Measurements from ENCODE around the gene SRPRB. TPM values are rescaled to one million over a fixed set of nuclear protein-coding genes. Genes with fewer than 3 reads are reported as not detected.

SRPRB gene
- total and polyA plus RNA-seq, 9 of the 15 experiments (the other 6 are each of a cell fraction or from before 2014, with no cell fraction given) = 29.5 to 66.0 (median 41.4) TPM

GRCh38 chr3:133832802-133833144 is 27.2 kb downstream of the SRPRB start:
- no peak for TF ChIP-seq FOXJ3 (CRISPR knock-in tag; IDR thresholded peaks at IDR 0.05)
- no peak for TF ChIP-seq NELFE (IDR thresholded peaks at IDR 0.05; ENCODE audit: insufficient read depth, insufficient read length)
- no peak for TF ChIP-seq ELK3 (CRISPR knock-in tag; IDR thresholded peaks at IDR 0.05)
- TF ChIP-seq NFE2 (IDR thresholded peaks at IDR 0.05; ENCODE audit: low read depth) = no peak
- no peaks in the 10 kb centered on the region for H3K27me3 ChIP-seq (ENCODE audit: control insufficient read depth in 2 of 2, insufficient read depth in 2 of 2, low read length in 2 of 2)
- 51% methylated on average over 7 of the region's 10 CpGs for WGBS (ENCODE audit: insufficient coverage, low coverage, missing lambda C conversion rate)
- ATAC-seq = no peak
- no peaks in the 10 kb centered on the region for H3K36me3 ChIP-seq (ENCODE audit: control insufficient read depth, insufficient read depth, low read length)
- no peak for DNase-seq (ENCODE audit: extremely low read depth in 1 of 4, low spot score in 3 of 4)
- no peaks in the 10 kb centered on the region for H3K79me2 ChIP-seq (ENCODE audit: control insufficient read depth, insufficient read depth, low read length)
- ChIA-PET POLR2A (interaction anchor here (0.6 to 1.7 kb wide), 3 partner anchors 9 to 19 kb away, joined by 4 read pairs; no protein-coding TSS in a partner anchor), CTCF (ENCODE audit: low intra/inter-chr PET ratio) (no interaction called here)
- no peaks in the 10 kb centered on the region for H4K20me1 ChIP-seq (replicated peaks; ENCODE audit: control insufficient read depth, insufficient read depth, low read length)
- no peak overlapping the region; the same call in 2 of the 3 replicates for H3K27ac ChIP-seq (ENCODE audit: extremely low read depth, low read depth, low read length)
- no peak overlapping the region for H3K4me2 ChIP-seq (ENCODE audit: insufficient read depth, low read length)
- H3K9me3 ChIP-seq (replicated peaks; ENCODE audit: control insufficient read depth, insufficient read depth, low read depth, low read length) = no peaks in the 10 kb centered on the region
- H2AFZ ChIP-seq (ENCODE audit: low read depth, low read length) = no peak overlapping the region
- H3K4me3 ChIP-seq = no peak overlapping the region
- no peak for FAIRE-seq
- intact Hi-C loops (cut with micrococcal nuclease) = loop anchor here (5.0 kb wide), 1 partner anchor 95 kb away; no protein-coding TSS in a partner anchor
- H3K9me1 ChIP-seq (ENCODE audit: control insufficient read depth, insufficient read depth, low read length) = no peaks in the 10 kb centered on the region
- BruUV-seq (replicated peaks) = no TSS peak
- no peak overlapping the region; a peak in 1 of 4 replicates for H3K9ac ChIP-seq (ENCODE audit: insufficient read depth in 1 of 2, low read depth in 2 of 2, low read length in 2 of 2)
- H3K4me1 ChIP-seq (replicated peaks in 1 of 2; ENCODE audit: control insufficient read depth in 2 of 2, insufficient read depth in 2 of 2, low read length in 2 of 2) = peaks cover 0 to 5% of the 10 kb centered on the region in 2 experiments; a peak in 2 of 5 replicates
- in situ Hi-C loops (cut with MboI) = no loop called here

GRCh38 chr3:133833267-133833666 is 27.7 kb downstream of the SRPRB start:
- Histone ChIP-seq H3K4me3 (no peak overlapping the region), H3K27me3 (ENCODE audit: control insufficient read depth in 2 of 2, insufficient read depth in 2 of 2, low read length in 2 of 2) (no peaks in the 10 kb centered on the region), H3K79me2 (ENCODE audit: control insufficient read depth, insufficient read depth, low read length) (no peaks in the 10 kb centered on the region), H2AFZ (ENCODE audit: low read depth, low read length) (no peak overlapping the region), H3K9me1 (ENCODE audit: control insufficient read depth, insufficient read depth, low read length) (no peaks in the 10 kb centered on the region), H3K36me3 (ENCODE audit: control insufficient read depth, insufficient read depth, low read length) (no peaks in the 10 kb centered on the region), H3K9me3 (replicated peaks; ENCODE audit: control insufficient read depth, insufficient read depth, low read depth, low read length) (no peaks in the 10 kb centered on the region), H3K27ac (ENCODE audit: extremely low read depth, low read depth, low read length) (no peak overlapping the region), H3K9ac (ENCODE audit: insufficient read depth in 1 of 2, low read depth in 2 of 2, low read length in 2 of 2) (no peak overlapping the region), H3K4me1 (replicated peaks in 1 of 2; ENCODE audit: control insufficient read depth in 2 of 2, insufficient read depth in 2 of 2, low read length in 2 of 2) (peaks cover 0 to 5% of the 10 kb centered on the region in 2 experiments; a peak in 2 of 5 replicates), H3K4me2 (ENCODE audit: insufficient read depth, low read length) (no peak overlapping the region), H4K20me1 (replicated peaks; ENCODE audit: control insufficient read depth, insufficient read depth, low read length) (no peaks in the 10 kb centered on the region)
- 41% methylated on average over 5 of the region's 5 CpGs for WGBS (ENCODE audit: insufficient coverage, low coverage, missing lambda C conversion rate)
- TF ChIP-seq THRB (CRISPR knock-in tag; conservative IDR thresholded peaks at IDR 0.05) (no peak), ZNF274 (IDR thresholded peaks at IDR 0.05; ENCODE audit: borderline replicate concordance, low read depth, low read length) (no peak), ELF4 (CRISPR knock-in tag; IDR thresholded peaks at IDR 0.05) (no peak), POLR2AphosphoS2 (IDR thresholded peaks at IDR 0.05; ENCODE audit: low read length) (no peak), TEAD2 (tag; IDR thresholded peaks at IDR 0.05) (no peak)
- in situ Hi-C loops (cut with MboI) = no loop called here
- ChIA-PET CTCF (ENCODE audit: low intra/inter-chr PET ratio) (no interaction called here), POLR2A (interaction anchor here (1.2 to 1.7 kb wide), 2 partner anchors 10 to 18 kb away, joined by 4 read pairs; no protein-coding TSS in a partner anchor)
- intact Hi-C loops (cut with micrococcal nuclease) = loop anchor here (5.0 kb wide), 1 partner anchor 94 kb away; no protein-coding TSS in a partner anchor
- BruUV-seq (replicated peaks) = no TSS peak
- no peak for ATAC-seq
- no peak for DNase-seq (ENCODE audit: extremely low read depth in 1 of 4, low spot score in 3 of 4)
- no peak for FAIRE-seq
